Measurements from ENCODE around the gene SPACA9. TPM values are rescaled to one million over a fixed set of nuclear protein-coding genes. Genes with fewer than 3 reads are reported as not detected.

The SPACA9 gene
- total RNA-seq, 1 donor from 2014 or later = 3.2 TPM

DNA sequence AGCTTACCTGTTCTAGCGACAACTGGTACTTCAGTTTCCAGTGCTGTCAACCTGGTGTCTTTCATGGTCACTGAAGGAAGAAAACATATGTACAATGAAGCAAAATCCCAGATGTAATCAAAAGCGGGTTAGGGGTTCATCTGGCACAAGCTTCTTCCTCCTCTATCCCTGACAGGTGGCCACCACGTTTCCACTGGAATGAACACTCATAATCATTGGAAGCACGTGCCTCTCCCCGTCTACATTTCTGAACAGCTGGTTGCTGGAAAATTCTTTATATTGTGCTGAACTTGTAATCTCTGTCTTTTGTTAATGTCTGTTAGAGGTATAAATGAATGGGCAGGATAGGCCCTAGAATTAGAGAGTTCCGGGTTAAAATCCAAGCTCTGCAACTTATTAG lies 56.3 kb downstream of the SPACA9 start:
- DNase-seq (ENCODE audit: extremely low read depth, low read depth, low spot score) = no peak

DNA sequence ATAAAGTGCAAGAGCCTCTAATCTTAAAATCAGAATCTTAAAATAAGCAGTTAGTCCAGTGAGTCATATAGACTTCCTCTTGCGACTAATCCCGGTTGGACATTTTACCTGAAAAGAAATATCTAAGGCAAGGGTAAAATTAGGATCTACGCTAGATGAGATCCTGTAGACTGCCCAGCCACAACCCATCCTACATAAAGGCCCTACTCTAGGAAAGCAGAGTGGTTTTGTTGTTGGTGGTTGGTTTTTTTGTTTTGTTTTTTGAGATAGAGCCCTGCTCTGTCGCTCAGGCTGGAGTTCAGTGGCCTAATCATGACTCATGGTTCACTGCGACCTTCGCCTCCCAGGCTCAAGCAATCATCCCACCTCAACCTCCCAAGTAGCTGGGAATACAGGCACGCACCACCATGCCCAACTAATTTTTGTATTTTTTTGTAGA lies 58.8 kb downstream of the SPACA9 start:
- no peak for DNase-seq (ENCODE audit: extremely low read depth, low read depth, low spot score)

DNA sequence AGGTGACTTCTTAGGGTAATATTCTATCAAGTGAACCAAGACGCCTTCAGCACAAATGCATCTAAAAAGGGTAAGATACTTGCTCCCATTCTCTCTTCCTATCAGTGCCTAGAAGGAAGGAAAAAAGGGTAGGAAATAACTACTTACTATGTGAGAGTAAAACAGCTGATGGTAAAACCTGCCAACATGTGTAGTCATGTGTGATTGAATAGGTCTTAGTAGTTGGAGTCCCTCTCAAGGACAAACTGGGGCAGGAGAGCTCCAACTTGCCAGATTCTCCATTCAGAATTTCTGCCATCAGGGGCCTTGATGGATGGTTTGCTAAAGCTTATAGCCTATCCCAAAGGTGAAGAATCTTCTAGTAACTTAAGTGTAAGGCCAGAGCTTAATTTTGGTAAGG lies 60.5 kb downstream of the SPACA9 start:
- no peak for DNase-seq (ENCODE audit: extremely low read depth, low read depth, low spot score)

Other genes starting within 250 kb of the SPACA9 start
- 12.9 and 16.8 TPM in 2 replicates for gene DDX31, start 208.9 kb upstream of the SPACA9 start, total RNA-seq
- gene GTF3C4, start 208.4 kb upstream of the SPACA9 start, total RNA-seq = 14.9 and 16.3 TPM in 2 replicates
- gene AK8, start 614 bp upstream of the SPACA9 start, total RNA-seq = 0.24 and 1.5 TPM in 2 replicates
- gene TSC1, start 65.7 kb downstream of the SPACA9 start, total RNA-seq = 25.0 and 37.1 TPM in 2 replicates
- not detected in 2 replicates for gene GFI1B, start 99.8 kb downstream of the SPACA9 start, total RNA-seq
- 60.6 and 72.7 TPM in 2 replicates for gene GTF3C5, start 152.1 kb downstream of the SPACA9 start, total RNA-seq
- 0.34 and 0.99 TPM in 2 replicates for gene CEL, start 183.1 kb downstream of the SPACA9 start, total RNA-seq
- 65.7 and 99.4 TPM in 2 replicates for gene RALGDS, start 242.3 kb downstream of the SPACA9 start, total RNA-seq